ENCODE measurements around the gene DNAH11.
"Not testable (repeated sequence)": the region's sequence is repeated elsewhere in the genome, so short reads cannot be mapped to it uniquely, and the experiment has no call there.

The DNAH11 gene

DNA sequence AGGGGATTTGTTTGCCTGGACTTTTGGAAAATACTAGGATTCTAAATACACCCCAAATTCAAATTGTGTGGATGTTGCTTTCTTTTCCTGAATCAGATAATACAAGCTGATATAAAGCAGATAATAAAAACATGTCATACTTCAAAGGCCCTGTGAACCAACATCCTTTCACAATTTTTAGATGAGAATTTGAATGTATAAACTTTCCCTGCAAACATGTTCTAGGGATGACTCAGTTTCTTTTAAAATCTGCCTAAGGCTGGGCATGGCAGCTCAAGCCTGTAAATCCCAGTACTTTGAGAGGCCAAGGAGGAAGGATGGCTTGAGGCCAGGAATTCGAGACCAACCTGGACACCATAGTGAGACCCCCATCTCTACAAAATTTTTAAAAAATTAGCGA is 340.7 kb downstream of the DNAH11 start:
- not testable (repeated sequence) for DNase-seq (ENCODE audit: low read depth in 1 of 2, low spot score in 1 of 2)

DNA sequence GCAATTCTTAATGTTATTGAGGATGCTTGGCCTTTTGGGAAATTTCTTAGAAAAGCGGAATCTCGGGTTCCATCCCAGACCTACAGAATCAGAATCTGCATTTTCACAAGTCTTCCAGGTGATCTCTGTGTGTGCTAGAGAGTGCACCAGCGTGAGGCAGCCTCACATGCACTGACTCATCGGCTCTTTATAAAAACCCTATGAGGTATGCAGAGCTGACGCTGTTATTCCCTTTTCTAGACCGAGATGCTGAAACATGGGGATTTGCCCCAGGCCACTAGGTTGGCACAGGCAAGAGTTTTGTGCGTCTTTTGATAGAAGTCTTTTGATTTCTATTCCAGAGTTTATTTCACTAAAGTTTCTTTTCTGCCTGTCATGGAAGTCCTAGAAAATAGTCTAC is 341.7 kb downstream of the DNAH11 start:
- DNase-seq (ENCODE audit: low read depth in 1 of 2, low spot score in 1 of 2) = no peak

DNA sequence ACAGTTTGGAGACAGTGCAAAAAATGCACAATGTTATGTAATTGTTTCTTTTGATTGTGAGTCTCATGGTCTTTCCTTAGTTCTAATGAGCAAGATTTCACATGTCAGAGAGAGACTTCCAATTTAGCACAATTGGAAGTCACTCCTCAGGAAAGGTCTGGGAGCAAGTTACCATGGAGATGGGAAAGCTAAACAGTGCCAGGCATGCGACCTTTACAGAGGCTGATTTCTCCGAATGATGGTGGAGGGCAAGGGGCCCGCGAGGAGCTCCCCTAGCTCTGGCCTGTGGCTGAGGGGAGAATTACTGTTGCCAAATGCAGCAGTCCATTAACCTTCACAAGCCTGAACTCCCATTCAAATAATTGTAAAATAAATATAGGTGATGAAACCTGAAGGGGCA is 343.6 kb downstream of the DNAH11 start:
- DNase-seq (ENCODE audit: low read depth in 1 of 2, low spot score in 1 of 2) = no peak

DNA sequence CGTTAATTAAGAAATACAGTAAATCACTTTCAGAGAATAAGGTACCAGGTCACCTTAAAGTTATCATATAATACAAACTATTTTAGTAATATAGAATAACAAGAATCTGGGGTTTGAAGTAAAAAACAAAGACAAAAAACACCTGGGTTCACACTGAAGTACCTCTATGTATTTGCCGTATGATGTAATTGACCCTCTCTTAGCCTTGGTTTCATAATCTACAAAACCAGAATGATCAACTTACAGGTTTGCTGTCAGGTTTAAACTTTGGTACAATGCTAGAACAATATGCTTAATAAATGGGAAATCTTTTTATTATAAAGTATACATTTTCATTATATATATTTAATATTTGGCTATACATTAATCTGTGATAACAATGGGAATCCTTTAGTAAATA is 344.5 kb downstream of the DNAH11 start:
- DNase-seq (ENCODE audit: low read depth in 1 of 2, low spot score in 1 of 2) = no peak

DNA sequence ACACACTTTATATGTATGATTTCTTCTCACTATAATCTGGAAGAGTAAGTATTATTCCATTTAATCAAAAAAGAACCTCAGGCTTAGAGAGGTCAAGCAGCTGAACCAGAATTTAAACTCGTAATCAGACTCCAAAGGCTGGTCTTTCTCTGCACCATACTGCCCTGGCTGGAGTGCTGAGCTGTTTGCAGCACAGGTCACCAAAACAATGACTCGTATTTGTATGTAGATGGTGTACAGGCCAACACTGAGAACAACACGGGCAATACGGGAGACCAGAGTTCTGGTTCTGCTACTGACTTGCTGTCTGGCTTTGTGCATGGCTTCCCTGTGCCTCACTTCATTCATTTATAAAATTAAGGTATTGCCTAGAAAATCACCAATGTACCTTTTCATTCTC is 344.9 kb downstream of the DNAH11 start:
- no peak for DNase-seq (ENCODE audit: low read depth in 1 of 2, low spot score in 1 of 2)

DNA sequence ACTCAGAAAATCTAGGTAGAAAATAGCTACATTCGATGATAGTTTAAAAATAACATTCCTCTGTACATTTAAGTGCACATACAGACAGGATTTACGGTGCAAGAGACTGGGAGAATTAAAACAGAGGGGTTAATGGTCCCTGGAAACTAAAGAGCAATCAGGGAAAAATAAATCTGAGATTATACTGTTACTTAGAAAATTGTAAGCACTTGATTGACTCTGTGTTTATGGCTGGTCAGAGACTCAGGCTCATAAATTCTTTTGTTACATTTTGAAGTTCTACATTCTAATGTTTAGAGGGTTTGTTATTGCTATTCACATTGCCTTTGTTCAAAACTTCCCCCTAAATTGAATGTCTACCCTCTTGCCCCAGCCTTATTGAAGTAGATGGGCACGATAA is 348.5 kb downstream of the DNAH11 start:
- no peak for DNase-seq (ENCODE audit: low read depth in 1 of 2, low spot score in 1 of 2)

DNA sequence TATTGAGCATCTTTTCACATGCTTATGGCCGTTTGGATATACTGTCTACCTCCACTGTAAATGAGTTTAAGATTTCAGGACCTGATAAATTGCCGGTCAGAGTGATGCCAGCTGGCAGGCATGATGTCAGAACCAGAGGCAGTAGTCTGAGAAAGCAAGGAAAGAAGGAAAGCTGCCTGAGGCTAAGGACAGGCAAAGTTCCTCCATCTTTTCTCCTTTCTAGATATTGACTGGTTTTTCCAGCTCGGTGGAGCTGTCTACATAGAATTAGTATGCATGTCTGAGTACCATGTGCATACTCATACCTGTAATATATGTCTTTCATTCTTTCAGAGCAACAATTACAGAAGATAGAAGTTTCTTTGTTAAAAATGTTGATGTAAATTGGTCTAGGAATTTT is 350.6 kb downstream of the DNAH11 start:
- DNase-seq (ENCODE audit: low read depth in 1 of 2, low spot score in 1 of 2) = no peak

DNA sequence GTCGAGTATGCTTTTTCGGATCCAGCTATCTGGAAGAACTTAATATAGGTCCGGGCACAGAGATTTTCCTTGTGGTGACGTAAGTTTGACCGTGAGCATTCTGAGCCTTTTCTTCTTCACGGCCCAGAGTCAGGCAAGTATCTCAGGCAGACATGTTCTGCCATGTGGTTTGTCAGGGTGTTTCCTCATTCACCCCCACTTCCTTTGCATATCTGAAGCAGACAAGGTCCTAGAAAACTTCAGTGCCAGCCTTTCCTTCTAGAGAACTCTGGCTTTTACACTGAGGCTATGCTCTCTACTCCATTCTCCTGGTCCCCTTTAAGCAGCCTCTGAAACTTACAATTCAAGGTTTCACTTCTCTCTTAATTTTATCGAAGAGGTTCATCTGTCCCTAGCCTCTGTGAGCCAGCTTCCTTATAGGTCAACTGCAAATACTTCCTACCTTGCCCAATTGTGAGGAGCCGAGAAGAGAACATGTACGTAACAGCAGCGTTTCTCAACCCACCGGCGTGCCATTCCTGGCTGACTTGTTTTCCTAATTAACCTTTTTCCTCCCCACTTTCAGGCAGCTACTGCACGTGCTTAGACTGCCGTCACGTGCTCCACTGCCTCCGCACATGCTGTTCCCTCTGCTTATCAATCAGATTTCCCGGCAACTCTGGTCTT is 355.6 kb downstream of the DNAH11 start:
- no peak for DNase-seq (ENCODE audit: low read depth in 1 of 2, low spot score in 1 of 2)

DNA sequence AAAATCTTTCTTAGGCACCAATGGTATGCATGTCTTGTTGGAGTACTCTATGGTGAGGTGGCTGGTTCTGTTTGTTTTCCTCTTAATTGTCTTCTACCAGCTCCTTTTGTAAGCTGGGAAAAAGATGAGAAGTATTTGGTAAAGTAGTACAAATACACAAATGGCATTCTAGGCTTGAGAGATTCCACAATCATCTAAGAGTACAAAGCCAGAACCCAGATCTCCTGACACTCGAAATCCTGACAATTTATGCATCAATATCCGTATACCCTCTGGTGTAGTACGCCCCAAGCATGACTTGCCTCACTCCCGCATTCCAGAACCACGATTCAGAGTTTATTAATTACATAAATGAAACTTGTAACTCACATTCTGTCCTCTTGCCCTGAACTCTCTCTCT is 359.4 kb downstream of the DNAH11 start:
- DNase-seq (ENCODE audit: low read depth in 1 of 2, low spot score in 1 of 2) = no peak

DNA sequence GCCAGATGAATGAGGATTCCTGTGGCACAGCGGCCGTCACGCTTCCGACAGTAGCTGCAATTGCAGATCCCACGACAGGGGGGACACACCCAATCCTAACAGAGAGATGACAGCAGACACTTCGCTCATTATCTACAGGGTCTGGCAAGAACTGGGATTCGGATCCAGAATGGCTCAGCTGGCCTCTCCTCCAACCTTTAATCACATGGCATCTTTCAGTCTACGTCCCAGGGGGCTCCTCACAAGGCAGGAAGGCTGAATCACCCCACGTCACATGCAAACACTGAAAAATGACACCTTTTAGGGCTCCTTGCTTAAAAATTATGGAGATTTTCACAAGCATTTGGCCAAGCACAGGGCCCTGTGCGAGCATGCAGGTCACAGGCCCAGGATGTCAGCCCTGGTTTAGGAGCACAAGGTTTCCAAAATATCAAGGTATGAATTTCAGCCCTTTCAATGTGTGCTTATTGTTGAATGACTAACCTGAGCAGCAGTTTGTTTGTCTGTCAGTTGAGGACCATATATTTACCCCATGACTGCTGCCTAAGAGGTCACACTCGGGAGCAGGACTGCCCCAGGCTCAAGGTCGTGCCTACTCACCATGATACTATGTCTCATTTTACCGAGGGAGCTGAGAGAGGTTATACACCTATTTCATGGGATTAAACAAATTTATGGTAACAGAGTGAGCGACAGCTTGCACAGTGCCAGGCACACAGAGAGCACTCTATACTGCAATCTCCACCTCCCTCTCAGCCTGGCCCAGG is 360.4 kb downstream of the DNAH11 start:
- DNase-seq (ENCODE audit: low read depth in 1 of 2, low spot score in 1 of 2) = no peak

DNA sequence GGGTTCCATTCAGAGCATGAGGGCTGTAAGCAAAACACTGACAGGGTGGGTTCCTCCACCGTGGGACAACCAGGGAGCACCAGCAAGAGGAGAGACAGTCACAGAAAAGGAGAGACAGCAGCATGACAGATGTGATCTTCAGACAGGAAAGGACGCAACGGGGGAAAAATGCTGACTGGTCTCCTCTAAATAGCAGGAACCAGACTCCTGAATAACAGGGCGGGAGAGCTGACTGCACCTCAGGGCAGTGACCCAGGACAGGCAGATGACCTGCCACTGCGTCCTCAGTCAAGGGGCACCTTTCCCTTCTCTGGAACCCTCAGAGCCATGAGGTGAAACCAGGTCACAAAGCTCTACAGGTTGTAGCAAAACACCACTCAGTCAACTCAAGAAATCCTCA is 365.9 kb downstream of the DNAH11 start:
- DNase-seq (ENCODE audit: low read depth in 1 of 2, low spot score in 1 of 2) = no peak

DNA sequence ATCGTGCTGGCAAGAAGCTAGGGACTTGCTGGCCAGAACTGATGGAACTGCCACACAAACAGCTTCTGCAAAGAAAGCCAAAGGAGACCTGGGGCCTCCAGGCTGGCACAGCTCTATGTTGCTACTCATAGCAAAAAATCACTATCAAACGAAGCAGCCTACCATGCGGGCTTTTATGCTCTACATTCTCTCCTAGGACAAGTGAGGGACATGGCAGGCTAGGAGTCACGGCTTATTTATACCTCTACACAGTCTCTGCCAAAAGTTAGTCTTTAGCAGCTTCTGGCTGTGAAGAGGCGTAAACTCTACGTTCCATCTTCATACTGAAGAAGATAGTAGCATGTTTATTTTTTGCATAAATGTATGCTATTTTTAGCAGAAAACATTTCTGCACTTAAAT is 367.4 kb downstream of the DNAH11 start:
- no peak for DNase-seq (ENCODE audit: low read depth in 1 of 2, low spot score in 1 of 2)

DNA sequence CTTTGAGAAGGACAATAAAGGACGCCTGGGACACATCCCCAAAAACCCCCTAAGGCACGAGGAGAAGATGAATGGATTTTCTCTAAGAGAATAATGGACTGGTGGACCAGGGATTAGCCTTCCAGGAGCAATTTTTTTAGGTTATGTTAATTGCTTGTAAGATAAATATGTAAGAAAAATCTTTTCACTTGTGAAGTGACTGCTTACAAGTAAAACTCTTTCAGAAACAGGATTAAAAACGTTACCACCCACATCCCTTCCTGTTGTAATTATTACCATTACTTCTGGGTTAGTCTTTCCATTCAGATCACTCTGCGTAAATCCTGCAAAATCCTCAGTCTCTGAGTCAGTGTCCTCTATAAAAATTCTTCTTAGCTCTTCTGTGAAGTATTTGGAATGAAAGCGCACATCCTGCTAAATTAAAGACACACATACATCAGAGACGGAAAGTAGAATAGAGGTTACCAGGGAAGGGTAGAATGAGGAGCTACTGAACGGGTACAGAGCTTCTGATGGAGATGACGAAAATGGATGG is 368.6 kb downstream of the DNAH11 start:
- no peak for DNase-seq (ENCODE audit: low read depth in 1 of 2, low spot score in 1 of 2)

DNA sequence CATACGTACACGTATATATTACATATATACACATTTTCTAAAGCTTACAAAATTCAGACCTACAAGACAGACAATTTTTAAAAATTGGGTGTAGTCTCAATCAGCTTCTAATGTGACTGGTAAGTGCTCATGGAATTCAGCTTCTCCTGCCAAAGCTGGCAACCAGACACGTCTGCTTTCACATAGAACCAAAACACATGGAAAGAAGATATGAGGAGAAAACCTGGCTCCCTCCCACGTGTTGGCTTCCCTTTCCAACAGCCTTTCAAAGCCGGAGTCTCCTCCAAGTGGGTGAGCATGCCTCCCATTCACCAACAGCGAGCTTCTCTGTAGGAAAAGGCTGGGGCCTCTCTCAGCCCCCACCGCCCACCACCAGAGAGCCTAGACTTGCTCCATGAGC is 369.5 kb downstream of the DNAH11 start:
- no peak for DNase-seq (ENCODE audit: low read depth in 1 of 2, low spot score in 1 of 2)

DNA sequence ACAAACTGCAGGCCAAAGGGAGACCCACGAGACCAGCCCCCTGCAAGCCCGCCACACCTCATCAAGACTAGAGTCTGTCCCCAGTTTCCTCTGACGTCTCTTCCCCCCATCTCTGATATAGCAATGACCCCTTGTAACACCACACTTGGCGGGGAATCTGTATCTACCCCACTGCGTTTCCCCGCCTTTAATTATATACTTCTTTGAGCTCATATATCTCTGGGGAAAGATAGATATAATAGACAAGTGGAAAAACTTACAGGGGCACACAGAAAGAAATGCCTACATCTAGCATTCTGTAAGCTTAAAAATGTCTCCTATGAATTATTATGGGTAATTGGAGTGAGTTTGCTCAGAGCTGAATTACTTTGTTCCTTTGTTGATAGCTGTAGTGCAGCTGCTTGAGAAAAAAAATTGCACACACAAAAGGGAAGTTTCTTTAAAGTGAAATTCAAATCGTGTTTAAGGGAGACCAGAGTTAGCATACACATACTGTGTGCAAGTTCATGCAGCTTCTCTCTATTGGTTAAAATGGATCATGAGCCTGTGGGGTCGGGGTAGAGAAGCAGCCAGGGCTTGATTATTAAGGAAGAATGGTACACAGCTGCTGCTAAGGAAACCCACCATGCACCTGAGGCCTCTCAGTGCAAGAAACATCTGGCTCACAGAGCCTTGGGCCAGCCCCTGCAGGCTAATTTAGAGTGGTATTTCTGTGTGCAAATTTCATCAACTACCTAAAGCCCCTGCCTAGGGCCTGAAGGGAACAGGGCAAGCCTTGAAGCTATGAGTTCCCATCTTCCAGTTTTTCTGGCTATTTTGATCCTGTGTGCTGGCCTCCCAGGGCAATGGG is 370.3 kb downstream of the DNAH11 start:
- no peak for DNase-seq (ENCODE audit: low read depth in 1 of 2, low spot score in 1 of 2)

DNA sequence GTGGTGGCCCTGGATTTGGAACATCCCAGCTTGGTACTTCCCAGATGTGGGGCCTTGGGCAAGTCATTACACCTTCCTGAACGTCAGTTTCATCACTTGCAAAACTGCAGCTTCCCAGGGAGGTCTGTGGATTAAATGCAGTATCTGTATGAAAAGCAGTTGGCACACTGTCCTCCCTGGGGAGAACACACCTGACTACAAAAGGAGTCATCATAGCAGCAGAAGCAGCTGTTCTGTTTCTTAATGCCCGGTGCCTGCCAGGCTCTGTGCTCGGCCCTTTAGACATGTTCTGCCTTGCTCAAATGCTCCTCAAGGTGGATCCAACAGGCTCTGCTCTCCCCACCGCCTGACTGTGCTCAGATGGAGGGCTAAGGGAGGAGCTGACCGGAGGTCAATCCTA is 371.8 kb downstream of the DNAH11 start:
- no peak for DNase-seq (ENCODE audit: low read depth in 1 of 2, low spot score in 1 of 2)

DNA sequence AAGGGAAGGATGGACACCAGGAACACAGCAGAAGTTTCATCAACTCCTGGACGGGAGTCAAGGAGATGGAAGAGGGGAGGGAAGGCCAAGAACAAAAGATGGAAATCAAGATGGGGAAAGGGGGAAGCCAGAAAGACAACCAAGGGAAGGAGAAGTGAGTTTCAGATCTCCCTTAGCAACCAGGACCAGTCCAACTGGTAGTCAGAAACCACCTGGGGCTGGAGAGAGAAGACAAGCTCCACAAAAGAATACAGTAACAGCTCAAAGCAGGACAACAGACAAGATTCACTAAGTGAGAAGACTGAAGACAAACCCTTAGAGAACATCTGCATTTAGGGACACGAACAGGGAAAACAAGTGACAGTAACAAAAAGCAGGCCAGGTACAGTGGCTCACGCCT is 372.3 kb downstream of the DNAH11 start:
- DNase-seq (ENCODE audit: low read depth in 1 of 2, low spot score in 1 of 2) = no peak

DNA sequence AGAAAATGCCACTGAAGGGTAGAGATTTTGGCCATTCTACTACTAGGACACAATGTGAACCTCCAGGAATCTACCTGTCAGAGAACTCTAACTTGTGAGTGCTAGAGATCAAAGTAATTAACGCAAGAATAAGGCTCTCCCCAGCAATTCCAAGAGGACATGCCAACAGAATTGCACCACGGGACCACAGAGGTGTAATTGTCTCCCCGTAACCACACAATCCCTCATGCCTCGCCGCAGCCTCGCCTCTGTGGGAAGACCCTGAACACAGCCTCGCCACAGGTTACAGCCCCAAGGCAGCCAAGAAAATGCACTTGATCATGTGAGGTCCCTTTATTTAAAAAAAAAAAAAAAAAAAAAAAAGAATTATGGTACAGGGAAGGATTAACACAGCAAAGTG is 373.3 kb downstream of the DNAH11 start:
- DNase-seq (ENCODE audit: low read depth in 1 of 2, low spot score in 1 of 2) = no peak

DNA sequence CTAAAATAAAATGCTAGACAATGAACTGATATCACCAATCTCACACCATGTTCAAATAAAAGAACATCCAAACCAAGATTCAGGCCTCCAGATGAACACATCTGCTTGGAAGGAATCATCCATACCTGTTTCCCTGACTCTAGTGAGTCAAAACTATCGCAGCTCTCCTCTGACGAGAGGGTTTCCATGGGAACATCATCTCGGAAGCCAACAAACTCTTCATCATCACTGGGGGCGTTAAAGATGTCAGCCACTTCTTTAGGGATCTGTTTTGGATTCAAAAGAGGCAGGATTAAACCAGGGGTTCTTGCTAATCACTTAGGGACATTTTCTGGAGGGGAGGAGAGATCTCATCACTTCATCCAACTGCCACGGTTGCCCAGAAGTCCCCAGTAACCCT is 373.8 kb downstream of the DNAH11 start:
- DNase-seq (ENCODE audit: low read depth in 1 of 2, low spot score in 1 of 2) = no peak

DNA sequence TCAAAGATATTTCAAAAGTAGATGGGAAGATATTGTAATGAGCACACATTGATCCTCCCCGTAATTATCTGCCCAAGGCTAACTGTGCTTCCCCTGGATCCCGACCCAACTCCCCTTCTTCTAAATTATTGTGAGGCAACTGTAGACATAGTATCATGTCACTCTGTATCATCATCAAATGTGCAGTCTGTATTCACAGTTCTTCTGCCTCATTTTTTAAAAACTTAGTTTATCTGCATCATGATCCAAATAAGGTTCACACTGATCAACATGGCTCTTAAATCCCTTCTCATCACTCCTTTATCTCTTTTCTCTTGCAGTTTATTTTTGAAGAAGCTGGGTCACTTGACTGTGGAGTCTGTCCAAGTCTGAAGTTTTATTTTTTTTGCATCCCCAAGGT is 375.4 kb downstream of the DNAH11 start:
- DNase-seq (ENCODE audit: low read depth in 1 of 2, low spot score in 1 of 2) = no peak

DNA sequence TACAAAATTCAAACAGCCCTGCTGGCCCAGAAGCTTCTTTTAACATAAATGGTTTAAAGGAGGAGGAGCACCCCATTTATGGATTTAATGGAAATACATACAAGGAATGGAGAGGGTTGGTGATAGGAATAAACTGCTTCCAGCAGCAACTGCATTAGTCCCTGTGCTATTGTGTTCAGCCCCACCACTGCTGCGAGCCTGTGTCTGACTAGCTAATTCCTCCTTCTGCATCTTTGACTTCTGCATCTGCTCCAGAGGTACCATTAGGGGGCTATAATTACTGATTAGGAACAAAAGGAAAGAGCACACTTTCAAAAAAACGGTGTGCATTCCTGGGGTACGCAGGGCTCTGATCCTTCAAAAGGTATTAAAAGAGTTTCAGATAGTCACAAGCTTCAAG is 378.1 kb downstream of the DNAH11 start:
- no peak for DNase-seq (ENCODE audit: low read depth in 1 of 2, low spot score in 1 of 2)

DNA sequence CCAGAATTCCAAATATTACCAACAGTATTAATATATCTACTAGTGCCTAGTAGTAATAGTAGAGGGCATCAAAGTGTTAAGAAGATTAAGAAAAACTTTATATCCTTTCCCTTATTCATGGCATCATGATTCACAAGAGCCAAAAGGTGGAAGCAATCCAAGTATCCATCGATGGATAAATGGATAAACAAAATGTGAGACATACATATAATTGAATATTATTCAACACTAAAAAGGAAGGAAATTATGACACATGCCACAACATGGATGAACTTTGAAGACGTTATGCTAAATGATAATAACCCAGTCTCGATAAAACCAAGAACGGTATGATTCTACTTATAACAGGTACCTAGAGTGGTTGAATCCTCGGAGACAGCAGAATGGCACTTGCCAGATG is 379.8 kb downstream of the DNAH11 start:
- no peak for DNase-seq (ENCODE audit: low read depth in 1 of 2, low spot score in 1 of 2)

Data from activated T-helper 1 cell treated with anti-CD3 and anti-CD28 coated beads, Interleukin-2, amount 50 U/mL, for 16 hours (primary cell).